ENCODE data around the gene PARD6B.

DNA sequence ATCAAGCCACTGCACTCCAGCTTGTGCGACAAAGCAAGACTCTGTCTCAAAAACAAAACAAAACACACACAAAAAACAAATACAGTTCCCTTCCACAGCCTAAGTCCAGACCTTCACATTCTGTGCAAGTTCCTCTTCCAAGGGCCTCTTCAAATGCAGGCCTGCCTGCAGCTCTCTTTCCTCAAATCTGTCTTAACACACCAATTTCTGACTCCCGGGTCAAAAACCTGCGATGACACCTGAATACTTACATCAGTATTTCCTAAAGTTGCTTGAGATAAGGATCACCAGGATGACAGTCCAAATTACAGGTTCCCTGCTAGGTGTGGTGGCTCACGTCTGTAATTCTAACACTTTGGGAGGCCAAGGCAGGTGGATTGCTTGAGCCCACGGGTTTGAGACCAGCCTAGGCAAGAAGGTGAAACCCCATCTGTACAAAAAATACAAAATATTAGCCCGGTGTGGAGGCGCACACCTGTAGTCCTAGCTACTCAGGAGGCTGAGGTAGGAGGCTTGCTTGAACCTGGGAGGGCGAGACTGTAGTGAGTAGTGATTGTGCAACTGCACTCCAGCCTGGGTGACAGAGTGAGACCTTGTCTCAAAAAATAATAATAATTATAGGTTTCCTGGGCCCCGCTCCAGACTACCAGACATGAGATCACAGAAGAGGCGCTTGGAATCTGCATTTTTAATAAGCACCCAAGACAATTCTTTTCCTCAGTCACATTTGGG lies 8.8 kb upstream of the PARD6B start:
- TF ChIP-seq GATA2 (IDR thresholded peaks at IDR 0.05; ENCODE audit: low read depth, low read length), result no peak
- TF ChIP-seq GATA3 (IDR thresholded peaks at IDR 0.05; ENCODE audit: low read depth, low read length), result no peak
